LNCAP (cell line): ENCODE measurements around the gene TMEM120B.
A peak's percentile ranks its signal among the peaks of the same experiment; 100 is the strongest.

Experiments used
- CTCF ChIP-seq: fragments of 450-650 bp; IDR thresholded peaks from 2 replicates; pipeline ENCODE4 v1.5.1; 2017; ENCODE audit warnings: mild to moderate bottlenecking

TMEM120B gene

GRCh38 chr12:121796855-121797751 is 84.6 kb downstream of the TMEM120B start:
- TF ChIP-seq CTCF, result peak; percentile 31; the same call in 1 of the 2 replicates

GRCh38 chr12:121797937-121798786 is 85.6 kb downstream of the TMEM120B start:
- no peak for TF ChIP-seq CTCF

- no peak for TF ChIP-seq CTCF
These were observed 86.2 kb downstream of the TMEM120B start for GRCh38 chr12:121798787-121799155.

DNA sequence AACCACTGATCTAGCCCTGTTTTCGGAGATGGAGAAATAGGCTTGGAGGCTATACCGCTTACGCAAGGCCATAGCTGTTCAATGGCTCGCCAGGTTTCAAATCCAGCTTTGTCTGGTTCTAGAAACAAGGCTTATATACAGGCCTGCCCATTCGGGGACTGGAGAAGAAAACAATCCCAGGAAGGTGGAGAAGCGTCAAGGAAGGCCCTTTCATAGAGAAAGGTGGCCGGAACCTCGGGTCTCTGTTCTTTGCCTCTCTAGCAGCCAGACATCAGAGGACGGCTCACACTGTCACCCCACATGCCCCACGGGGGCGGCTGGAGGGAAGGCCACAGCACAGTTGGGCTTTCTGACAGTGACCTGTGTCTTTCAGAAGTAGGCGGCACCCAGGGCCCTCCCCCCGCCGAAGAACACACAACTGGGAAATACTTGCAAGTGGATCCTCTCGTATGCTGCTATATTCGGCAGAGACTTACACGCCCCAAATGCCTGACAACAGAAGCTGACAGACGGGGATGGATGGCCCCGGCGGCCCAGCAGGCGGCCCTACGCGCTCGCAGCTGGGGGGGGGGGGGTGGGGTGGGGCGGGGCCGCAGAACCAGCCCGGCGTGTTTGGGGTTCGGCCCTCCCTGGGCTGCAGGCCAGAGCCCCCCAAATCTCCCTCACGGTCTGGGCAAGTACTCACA is 86.7 kb downstream of the TMEM120B start:
- TF ChIP-seq CTCF, result no peak

GRCh38 chr12:121799842-121800693 is 87.5 kb downstream of the TMEM120B start:
- no peak for TF ChIP-seq CTCF

DNA sequence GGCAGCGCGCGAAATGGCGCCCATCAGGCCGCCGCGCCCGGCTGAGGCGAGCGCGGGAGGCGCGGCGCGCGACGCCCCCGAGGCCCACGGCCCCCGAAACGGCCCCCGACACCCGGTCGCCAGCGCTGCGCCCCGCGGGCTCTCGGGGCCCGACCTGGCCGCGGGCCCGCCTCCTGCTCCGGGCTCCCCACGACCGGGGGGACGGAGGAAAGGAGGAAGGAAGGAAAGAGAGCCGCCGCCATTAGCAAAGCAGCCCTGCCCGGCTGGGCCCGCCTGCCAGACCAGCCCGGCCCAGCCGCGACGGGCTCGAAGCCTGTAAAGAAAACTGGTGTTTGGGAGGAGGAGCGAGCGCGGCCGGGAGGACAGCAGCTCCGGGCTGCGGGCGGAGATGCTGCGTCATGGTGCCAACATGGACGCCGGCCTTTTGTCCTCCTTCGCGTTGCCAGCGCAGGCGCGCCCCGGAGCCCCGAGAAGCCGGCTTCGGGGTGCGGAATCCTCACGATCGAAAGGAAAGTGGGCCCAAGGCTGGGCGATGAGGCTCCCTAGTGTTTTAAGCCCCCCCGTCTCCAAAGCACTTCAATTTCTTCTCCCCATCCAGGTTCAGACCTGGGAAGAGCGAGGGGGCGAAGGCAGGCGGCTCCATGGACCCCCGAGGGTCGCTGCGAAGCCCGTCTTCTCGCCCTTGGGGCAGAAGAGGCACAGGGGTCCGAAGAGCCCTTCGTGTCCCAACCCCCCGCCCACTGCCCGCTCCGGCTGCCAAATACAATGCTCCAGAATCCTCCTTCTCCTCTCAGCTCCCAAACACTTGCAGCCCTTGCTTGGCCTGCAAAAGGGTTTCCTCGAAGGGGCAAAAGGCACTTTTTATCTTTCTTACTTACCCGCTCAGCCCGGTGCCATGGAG is 88.4 kb downstream of the TMEM120B start:
- no peak for TF ChIP-seq CTCF
